DOHH2 (cell line): Measurements from ENCODE around the gene CLCNKA.
"Not testable (repeated sequence)": the region's sequence is repeated elsewhere in the genome, so short reads cannot be mapped to it uniquely, and the experiment has no call there.

Experiments used
- CTCF ChIP-seq: fragments of 200-600 bp; sonication (generic); IDR thresholded peaks from one replicate; pipeline ENCODE4 v1.5.1; 2014; ENCODE audit warnings: antibody characterized with exemption, mild to moderate bottlenecking, low read depth, low read length; ENCODE audit not compliant: poor library complexity, severe bottlenecking
- EZH2phosphoT487 ChIP-seq: fragments of 200-600 bp; sonication (generic); IDR thresholded peaks from 2 replicates; pipeline ENCODE4 v1.6.1; 2017; ENCODE audit warnings: borderline replicate concordance, mild to moderate bottlenecking, antibody characterized with exemption, low read length, moderate library complexity, mixed read lengths

DNA sequence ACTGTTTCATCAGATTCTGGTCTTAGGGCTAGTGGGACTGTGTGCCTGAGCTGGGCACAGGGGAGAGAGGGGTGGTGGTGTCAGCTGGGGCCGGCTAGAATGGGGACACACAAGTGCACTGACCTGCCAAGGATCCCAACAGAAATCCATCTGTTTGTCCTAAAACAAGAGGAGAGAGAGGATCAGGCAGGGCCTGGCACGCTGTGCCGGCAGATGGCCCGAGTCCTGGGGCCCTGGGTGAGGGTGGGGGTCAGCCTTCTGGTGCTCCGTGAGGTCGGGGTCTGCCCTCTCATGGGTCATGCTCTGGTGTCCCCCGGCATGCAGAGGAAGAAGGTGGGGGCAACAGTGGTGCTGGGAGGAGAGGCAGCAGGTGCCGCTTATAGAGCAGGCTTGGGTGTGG is 18.0 kb downstream of the CLCNKA start:
- TF ChIP-seq CTCF, EZH2phosphoT487: not testable (repeated sequence)
